NCI-H2107 (cell line): ENCODE measurements around the gene RUNX2.

Experiments used
- DNase-seq: peaks from one replicate; lab custom pipeline; 2025; lab: John Stamatoyannopoulos, UW

Gene RUNX2

DNA sequence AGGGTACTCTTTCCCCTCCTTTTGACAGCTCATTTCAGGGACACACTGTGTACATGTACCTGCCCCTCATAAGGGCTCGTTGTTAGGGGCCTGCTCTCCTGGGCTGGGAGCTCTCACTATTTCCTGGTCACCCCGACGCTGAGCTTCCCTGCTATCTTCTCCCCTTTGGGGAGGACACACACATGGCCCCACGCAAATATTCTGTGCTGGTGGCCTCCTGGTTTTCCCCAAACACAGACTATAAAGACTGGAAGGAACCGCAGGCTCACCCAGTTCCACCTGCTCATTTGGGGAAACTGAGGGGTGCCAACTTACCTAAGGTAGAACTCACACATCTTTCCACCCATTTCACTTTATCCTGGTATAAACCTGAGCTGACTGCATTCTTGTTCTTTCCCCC lies 351.0 kb downstream of the RUNX2 start:
- DNase-seq, result no peak

- DNase-seq, result no peak
Observed at GRCh38 chr6:45679631-45680030, 351.5 kb downstream of the RUNX2 start.

DNA sequence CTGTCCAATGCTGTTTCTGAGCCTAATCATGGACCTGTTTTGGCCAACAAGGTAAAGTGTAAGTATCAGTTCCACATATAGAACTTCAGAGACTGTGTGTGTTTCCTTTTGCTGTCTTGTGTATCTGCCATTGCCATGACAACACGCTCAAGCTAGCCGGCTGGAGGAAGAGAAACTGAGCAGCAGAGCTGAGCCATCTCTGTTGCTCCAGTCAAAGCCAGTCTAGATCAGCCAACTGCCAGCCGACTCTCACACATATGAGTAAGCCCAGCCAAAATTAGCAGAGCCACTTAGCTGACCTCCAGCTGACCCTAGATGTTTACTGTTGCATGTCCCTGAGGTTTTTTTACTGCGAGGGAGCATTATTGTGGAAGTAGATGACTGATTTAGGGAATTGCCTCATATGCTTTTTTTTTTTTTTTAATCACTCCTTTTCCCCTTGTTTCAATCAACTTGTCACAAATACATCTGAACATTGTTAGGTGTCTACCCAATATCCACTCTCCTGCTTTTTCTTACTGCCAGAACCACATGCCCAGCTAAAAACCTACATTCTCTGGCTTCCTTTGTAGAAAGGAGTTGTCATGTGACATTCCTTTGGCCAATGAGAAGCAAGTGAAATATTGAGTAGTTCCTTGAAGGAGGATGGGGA lies 353.9 kb downstream of the RUNX2 start:
- no peak for DNase-seq

- DNase-seq, result no peak
Observed at GRCh38 chr6:45684476-45684875, 356.3 kb downstream of the RUNX2 start.

DNA sequence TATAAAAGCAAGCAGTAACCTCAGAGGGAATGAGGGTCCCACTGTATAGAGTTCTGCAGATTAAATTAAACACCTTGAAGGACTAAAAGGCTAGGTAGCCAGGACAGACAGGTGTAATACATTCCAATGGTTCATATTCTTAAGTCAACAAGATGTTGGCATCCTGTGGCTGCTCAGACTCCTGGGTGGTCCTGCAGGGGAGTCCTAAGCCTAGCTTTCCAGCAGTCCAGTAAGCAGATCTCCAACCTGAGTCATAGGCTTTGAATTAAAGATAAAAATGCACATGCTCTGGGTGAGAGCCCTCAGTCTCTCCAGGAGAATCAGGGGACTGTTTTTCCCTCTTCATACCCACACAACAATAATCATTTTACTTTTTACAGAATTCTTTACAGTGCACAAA lies 356.9 kb downstream of the RUNX2 start:
- DNase-seq, result no peak

GRCh38 chr6:45686841-45687569 lies 358.9 kb downstream of the RUNX2 start:
- no peak for DNase-seq

DNA sequence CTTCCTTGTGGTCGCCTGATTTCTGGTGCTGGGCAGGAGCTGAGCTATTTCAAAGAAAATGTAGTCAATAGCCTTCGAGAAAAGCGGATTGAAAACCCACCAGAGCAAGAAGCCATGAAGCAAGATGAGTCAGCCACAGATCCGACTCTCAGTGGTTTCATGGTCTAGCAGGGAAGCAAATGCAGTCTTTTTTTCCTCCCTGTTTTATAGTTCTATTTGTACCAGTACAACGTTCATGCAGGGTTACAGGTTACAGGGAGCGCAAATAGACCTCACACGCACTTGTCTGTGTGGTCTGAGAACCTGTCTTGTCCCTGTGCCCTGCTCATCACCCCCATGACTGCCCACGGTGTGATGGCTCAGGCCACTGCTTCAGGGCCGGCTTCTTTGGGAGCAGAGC lies 359.4 kb downstream of the RUNX2 start:
- DNase-seq, result no peak

- no peak for DNase-seq
Observed at GRCh38 chr6:45688180-45688579, 360.1 kb downstream of the RUNX2 start.

DNA sequence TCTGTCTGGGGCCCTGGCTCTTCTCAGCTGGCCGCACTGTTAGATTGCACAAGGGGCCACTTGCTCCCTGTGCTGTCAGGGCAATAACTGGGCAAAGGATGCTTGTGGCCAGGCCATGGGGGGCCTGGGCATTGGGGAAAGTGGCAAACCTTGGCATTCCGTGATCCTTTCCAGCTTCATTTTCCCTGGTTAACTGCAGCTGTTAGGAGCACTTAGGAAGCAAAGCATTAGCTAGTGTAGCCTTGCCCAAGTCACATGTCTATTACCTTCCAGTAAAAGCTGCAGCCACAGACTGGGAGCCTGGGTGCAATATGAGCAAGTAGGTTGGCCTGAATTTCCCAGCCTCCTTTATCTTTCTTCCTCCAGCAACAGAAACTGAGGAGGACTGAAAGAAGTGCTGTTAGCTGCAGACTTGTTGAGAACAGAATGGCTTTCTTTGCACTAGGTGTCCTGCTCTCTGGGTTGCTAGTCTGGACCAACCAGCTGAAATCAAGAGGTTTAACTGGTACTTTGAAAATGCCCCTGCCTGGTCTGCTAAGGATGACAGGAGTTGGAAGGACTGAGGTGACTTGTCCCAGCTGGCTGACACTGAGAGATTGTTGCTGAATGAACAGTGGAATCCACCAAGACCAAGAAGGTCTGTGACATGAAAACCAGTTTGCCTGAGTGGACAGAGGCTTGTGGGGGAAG lies 361.9 kb downstream of the RUNX2 start:
- no peak for DNase-seq

DNA sequence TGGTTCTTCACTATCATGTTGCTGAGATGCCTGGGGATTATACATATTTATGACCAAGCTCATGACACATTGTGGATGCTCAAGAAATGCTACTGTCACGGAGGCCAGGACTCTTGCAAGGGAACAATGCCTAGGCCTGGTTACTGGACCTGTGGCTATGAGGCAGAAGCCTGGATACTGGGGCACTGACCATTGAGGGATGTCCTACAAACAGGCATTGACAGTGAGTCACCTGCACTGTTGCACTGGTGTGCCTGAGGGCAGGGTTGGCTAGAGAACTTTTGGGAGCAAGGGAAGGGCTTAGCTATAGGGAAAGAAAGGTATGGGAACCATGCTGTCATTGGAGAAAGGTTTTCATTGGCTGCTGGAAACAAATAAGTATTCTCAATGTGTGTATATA lies 362.7 kb downstream of the RUNX2 start:
- no peak for DNase-seq

GRCh38 chr6:45691426-45691825 lies 363.3 kb downstream of the RUNX2 start:
- no peak for DNase-seq

GRCh38 chr6:45692021-45692420 lies 363.9 kb downstream of the RUNX2 start:
- DNase-seq, result no peak

GRCh38 chr6:45696738-45697137 lies 368.6 kb downstream of the RUNX2 start:
- DNase-seq, result no peak

DNA sequence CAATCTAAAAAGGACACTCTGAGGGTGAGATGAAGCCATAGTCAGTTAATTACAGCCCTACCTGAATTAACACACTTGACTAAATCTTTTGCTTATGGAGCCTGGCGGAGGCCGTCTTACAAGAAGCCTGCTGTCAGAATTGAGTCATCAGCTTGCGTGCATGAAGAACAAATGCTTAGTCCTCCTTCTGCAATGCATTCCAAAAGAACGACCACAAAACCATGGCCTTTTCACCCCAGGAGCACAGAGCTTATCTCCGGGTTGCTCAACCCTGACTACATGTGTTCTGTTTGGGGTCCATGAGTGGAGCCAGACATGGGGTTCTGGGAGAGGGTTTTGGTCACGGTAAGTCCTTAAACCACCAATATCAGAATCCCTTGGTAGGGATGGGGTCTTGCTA lies 369.5 kb downstream of the RUNX2 start:
- DNase-seq, result no peak

DNA sequence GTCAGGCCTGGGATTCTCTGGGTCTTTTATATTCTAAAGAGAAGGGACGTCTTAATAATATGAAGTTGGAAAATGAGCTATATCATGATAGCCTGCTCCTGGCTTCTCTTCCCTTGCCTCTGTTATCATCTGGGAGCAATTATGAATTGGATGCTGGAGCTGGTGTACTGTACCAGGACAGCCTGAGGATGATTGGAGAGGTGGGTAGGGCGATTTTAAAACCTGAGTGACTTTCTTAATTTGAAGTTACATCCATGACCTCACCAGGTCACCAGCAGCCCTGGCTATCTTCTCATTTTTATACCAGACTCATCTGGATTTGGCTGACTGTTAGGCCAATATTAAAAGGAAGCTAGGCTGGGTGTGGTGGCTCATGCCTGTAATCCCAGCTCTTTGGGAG lies 369.9 kb downstream of the RUNX2 start:
- DNase-seq, result no peak

DNA sequence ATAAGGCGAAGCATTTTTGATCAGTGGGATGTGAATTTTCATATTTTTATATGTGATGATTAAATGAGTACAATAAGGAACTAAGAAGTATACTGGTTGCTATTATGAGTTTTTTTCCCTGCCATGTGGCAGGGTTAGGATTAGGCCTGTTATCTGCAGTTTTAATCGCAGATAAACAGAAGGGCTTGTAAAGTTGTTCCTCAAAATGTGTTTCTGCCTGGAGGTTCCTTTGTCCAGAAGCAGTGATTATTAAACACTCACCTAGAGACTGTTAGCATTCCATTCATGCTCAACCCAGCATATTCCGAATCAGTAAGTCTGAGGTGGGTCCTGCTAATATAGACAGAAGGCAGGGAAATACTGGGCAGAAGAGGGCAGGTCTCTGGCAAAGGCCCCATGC lies 371.5 kb downstream of the RUNX2 start:
- DNase-seq, result no peak

DNA sequence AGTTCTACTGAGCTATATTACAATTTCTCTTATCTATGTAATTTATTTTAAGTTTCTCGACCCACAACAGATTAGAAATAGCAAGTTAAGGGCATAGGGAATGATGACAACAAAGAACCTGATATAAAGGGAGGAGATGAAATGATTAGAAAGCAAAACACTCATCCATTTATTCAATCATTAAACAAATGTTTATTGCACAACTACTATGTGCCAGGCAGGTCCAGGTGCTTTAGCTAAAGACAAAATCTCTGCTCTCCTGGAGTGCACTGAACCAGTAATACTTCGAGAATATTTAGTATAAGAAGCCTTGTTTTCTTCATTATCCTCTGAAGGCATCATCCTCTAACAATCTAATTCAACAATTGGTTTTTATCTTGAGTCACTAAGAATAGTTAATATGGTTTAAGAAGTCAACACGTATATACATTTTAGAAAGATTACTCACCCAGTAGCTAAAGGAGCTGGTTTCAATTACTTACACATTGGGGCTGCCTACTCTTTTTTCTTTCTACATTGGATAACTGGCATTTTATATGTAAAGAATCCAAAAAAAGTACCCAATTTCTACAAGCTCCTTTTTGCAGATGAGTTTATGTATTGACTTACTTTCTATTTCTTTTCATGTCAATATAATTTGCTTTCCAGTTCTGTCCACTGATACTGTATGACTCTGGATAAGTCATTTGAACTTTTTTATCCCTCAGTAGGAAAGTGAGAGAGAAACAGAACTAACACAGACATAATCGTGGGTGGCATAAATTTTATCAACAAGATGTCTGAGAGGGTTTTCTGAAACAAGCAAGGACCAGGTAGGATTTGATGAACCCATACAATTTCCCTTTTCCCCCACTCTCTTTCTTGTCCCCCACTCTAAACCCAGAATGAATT lies 375.0 kb downstream of the RUNX2 start:
- DNase-seq, result no peak

DNA sequence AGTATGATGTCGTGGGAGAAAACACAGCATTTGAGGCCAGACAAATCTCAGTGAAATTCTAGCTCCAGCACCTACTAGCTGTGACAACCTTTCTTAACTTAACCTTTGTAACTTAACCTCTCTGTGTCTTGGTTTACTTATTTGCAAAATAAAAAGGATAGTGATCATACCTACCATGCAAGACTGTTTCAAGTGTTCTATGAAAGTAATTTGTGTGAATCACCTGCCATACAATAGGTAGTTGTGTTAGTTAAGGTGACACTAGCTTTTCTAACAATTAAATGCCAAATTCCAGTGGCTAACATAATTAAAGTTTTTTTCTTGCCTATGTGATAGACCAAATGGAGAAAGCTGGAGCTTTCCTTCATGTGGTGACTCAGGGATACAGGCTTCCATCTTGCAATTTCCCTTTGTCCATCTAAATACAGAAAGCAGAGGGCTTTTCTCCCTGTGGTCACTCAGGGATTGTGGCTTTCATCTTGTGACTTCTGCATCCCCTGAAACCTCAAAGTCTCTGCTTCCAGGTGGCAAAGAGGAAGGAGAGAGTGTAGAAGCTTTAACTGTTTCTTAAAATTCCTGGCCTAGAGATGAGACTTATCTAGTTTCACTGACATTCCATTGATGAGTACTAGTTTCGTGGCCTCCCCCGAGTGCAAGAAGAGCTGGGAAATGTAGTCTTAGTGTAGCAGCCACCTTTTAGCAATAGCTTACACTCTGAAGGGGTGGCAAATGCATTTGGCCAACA lies 376.1 kb downstream of the RUNX2 start:
- no peak for DNase-seq

GRCh38 chr6:45705137-45705855 lies 377.2 kb downstream of the RUNX2 start:
- DNase-seq, result no peak

DNA sequence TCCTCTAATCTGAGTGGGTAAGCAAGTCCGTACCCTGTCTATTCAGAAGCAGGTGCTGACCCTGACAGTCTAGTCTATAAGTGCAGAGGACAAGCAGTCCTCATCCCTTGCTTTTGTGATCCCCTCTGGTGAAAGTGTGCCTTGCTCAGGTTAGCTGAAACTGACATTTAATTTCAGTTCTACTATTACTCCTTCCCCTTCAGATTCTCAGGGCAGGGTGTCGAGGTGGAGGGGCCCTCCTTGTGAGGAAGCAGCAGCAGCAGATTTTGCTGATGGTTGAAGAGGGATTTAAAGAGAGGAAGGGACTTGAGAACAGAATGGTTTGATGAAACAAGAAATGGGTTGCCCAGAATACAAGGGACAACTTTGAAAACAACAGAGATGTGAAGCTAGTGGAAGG lies 378.2 kb downstream of the RUNX2 start:
- DNase-seq, result no peak

DNA sequence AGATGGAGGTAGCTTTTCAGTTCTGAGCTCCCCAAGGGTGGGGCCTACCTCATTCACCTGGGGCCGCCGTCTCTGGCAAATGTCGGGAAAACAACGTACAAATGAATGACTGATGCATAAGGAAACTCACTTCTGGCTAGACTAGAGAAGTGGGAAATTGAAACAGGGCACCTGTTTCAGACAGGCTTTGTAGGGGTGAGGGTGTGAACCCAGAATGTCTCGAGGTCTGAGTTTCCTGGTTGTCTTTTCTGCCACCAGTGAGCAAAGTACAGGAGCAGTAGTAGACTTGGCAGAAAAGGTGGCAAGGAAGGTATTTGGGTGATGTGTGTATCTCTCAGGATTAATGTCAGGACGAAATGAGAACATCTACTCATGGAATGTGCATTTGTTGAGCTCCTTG lies 379.0 kb downstream of the RUNX2 start:
- no peak for DNase-seq
